ENCODE results near the gene KRT4.
A peak's percentile ranks its signal among the peaks of the same experiment; 100 is the strongest.

KRT4 gene

GRCh38 chr12:52825961-52826360 is 12.0 kb upstream of the KRT4 start:
- no peak overlapping the region for H4K91ac ChIP-seq (ENCODE audit: low read depth, low read length)
- H3K4me1 ChIP-seq (ENCODE audit: control insufficient read depth in 1 of 2, insufficient read depth in 2 of 2, low read length in 2 of 2) = peaks cover 0 to 2% of the 10 kb centered on the region in 2 experiments
- no peak overlapping the region for H3K23ac ChIP-seq (ENCODE audit: low read length)
- no peak overlapping the region for H2BK12ac ChIP-seq (ENCODE audit: low read length)
- no peak overlapping the region for H3K14ac ChIP-seq (ENCODE audit: low read length)
- H3K4ac ChIP-seq (ENCODE audit: low read depth, low read length) = no peak overlapping the region
- no peak overlapping the region for H4K12ac ChIP-seq (ENCODE audit: low read depth, low read length)
- H3K4me2 ChIP-seq (ENCODE audit: low read length) = no peak overlapping the region
- no peaks in the 10 kb centered on the region for H3K36me3 ChIP-seq (ENCODE audit: control insufficient read depth in 1 of 2, insufficient read depth in 2 of 2, low read length in 2 of 2)
- DNase-seq = no peak
- no peaks in the 10 kb centered on the region for H3K27me3 ChIP-seq (ENCODE audit: insufficient read depth, low read length)
- no peak overlapping the region for H3K27ac ChIP-seq (ENCODE audit: low read depth, low read length)
- H3K4me3 ChIP-seq (ENCODE audit: low read depth, low read length) = no peak overlapping the region
- no peaks in the 10 kb centered on the region for H3K79me1 ChIP-seq (ENCODE audit: low read length)
- H3K9me3 ChIP-seq (ENCODE audit: insufficient read depth, low read depth, low read length) = no peaks in the 10 kb centered on the region
- no peak overlapping the region for H2AFZ ChIP-seq (ENCODE audit: insufficient read depth, low read length, poor library complexity)
- no peak overlapping the region for H2BK5ac ChIP-seq (ENCODE audit: low read depth, low read length, poor library complexity)
- no peak overlapping the region for H2BK120ac ChIP-seq (ENCODE audit: insufficient read depth, low read length, poor library complexity)
- no peak overlapping the region for H3K18ac ChIP-seq (ENCODE audit: low read length)
- H3K79me2 ChIP-seq (ENCODE audit: control insufficient read depth, insufficient read depth, low read length, poor library complexity) = no peaks in the 10 kb centered on the region
- no peak overlapping the region for H3K9ac ChIP-seq (ENCODE audit: low read length)
- H2AK5ac ChIP-seq (ENCODE audit: low read length) = no peak overlapping the region
- no peak overlapping the region for H4K8ac ChIP-seq (ENCODE audit: low read depth, low read length)
- no CpG with 5 or more reads among the region's 4 CpGs for WGBS (ENCODE audit: extremely low coverage, insufficient coverage, insufficient read length)

GRCh38 chr12:52824741-52825410 is 11.0 kb upstream of the KRT4 start:
- H3K79me2 ChIP-seq (ENCODE audit: control insufficient read depth, insufficient read depth, low read length, poor library complexity) = no peaks in the 10 kb centered on the region
- H3K27ac ChIP-seq (ENCODE audit: low read depth, low read length) = no peak overlapping the region
- peak overlapping the region; percentile 5 for H3K4me3 ChIP-seq (ENCODE audit: low read depth, low read length)
- H3K4ac ChIP-seq (ENCODE audit: low read depth, low read length) = no peak overlapping the region
- H2BK120ac ChIP-seq (ENCODE audit: insufficient read depth, low read length, poor library complexity) = no peak overlapping the region
- no peak overlapping the region for H3K9ac ChIP-seq (ENCODE audit: low read length)
- no peak overlapping the region for H3K23ac ChIP-seq (ENCODE audit: low read length)
- no peak overlapping the region for H3K4me2 ChIP-seq (ENCODE audit: low read length)
- no peaks in the 10 kb centered on the region for H3K36me3 ChIP-seq (ENCODE audit: control insufficient read depth in 1 of 2, insufficient read depth in 2 of 2, low read length in 2 of 2)
- WGBS (ENCODE audit: extremely low coverage, insufficient coverage, insufficient read length) = no CpG with 5 or more reads among the region's 5 CpGs
- H3K4me1 ChIP-seq (ENCODE audit: control insufficient read depth in 1 of 2, insufficient read depth in 2 of 2, low read length in 2 of 2) = peaks cover 0 to 2% of the 10 kb centered on the region in 2 experiments
- H3K18ac ChIP-seq (ENCODE audit: low read length) = no peak overlapping the region
- no peak overlapping the region for H4K12ac ChIP-seq (ENCODE audit: low read depth, low read length)
- H4K8ac ChIP-seq (ENCODE audit: low read depth, low read length) = no peak overlapping the region
- H2AK5ac ChIP-seq (ENCODE audit: low read length) = no peak overlapping the region
- H3K79me1 ChIP-seq (ENCODE audit: low read length) = no peaks in the 10 kb centered on the region
- no peak overlapping the region for H4K91ac ChIP-seq (ENCODE audit: low read depth, low read length)
- no peaks in the 10 kb centered on the region for H3K9me3 ChIP-seq (ENCODE audit: insufficient read depth, low read depth, low read length)
- no peak for DNase-seq
- H3K14ac ChIP-seq (ENCODE audit: low read length) = no peak overlapping the region
- no peak overlapping the region for H2BK12ac ChIP-seq (ENCODE audit: low read length)
- no peak overlapping the region for H2AFZ ChIP-seq (ENCODE audit: insufficient read depth, low read length, poor library complexity)
- H2BK5ac ChIP-seq (ENCODE audit: low read depth, low read length, poor library complexity) = no peak overlapping the region
- no peaks in the 10 kb centered on the region for H3K27me3 ChIP-seq (ENCODE audit: insufficient read depth, low read length)

GRCh38 chr12:52823761-52824450 is 10.0 kb upstream of the KRT4 start:
- no peak overlapping the region for H2AFZ ChIP-seq (ENCODE audit: insufficient read depth, low read length, poor library complexity)
- H3K4me2 ChIP-seq (ENCODE audit: low read length) = no peak overlapping the region
- H3K23ac ChIP-seq (ENCODE audit: low read length) = no peak overlapping the region
- no peak overlapping the region for H3K18ac ChIP-seq (ENCODE audit: low read length)
- no peaks in the 10 kb centered on the region for H3K79me2 ChIP-seq (ENCODE audit: control insufficient read depth, insufficient read depth, low read length, poor library complexity)
- no peak overlapping the region for H4K12ac ChIP-seq (ENCODE audit: low read depth, low read length)
- H2BK120ac ChIP-seq (ENCODE audit: insufficient read depth, low read length, poor library complexity) = no peak overlapping the region
- H2BK12ac ChIP-seq (ENCODE audit: low read length) = no peak overlapping the region
- no peak overlapping the region for H2BK5ac ChIP-seq (ENCODE audit: low read depth, low read length, poor library complexity)
- H3K9me3 ChIP-seq (ENCODE audit: insufficient read depth, low read depth, low read length) = no peaks in the 10 kb centered on the region
- no peak overlapping the region for H3K4me3 ChIP-seq (ENCODE audit: low read depth, low read length)
- no peak overlapping the region for H3K14ac ChIP-seq (ENCODE audit: low read length)
- H4K91ac ChIP-seq (ENCODE audit: low read depth, low read length) = no peak overlapping the region
- H4K8ac ChIP-seq (ENCODE audit: low read depth, low read length) = no peak overlapping the region
- no peaks in the 10 kb centered on the region for H3K27me3 ChIP-seq (ENCODE audit: insufficient read depth, low read length)
- no peak for DNase-seq
- H3K79me1 ChIP-seq (ENCODE audit: low read length) = no peaks in the 10 kb centered on the region
- no peak overlapping the region for H3K27ac ChIP-seq (ENCODE audit: low read depth, low read length)
- no peaks in the 10 kb centered on the region for H3K36me3 ChIP-seq (ENCODE audit: control insufficient read depth in 1 of 2, insufficient read depth in 2 of 2, low read length in 2 of 2)
- H3K4ac ChIP-seq (ENCODE audit: low read depth, low read length) = no peak overlapping the region
- no peak overlapping the region for H3K9ac ChIP-seq (ENCODE audit: low read length)
- no CpG with 5 or more reads among the region's 15 CpGs for WGBS (ENCODE audit: extremely low coverage, insufficient coverage, insufficient read length)
- no peak overlapping the region for H2AK5ac ChIP-seq (ENCODE audit: low read length)
- H3K4me1 ChIP-seq (ENCODE audit: control insufficient read depth in 1 of 2, insufficient read depth in 2 of 2, low read length in 2 of 2) = peaks cover 0 to 2% of the 10 kb centered on the region in 2 experiments

GRCh38 chr12:52822771-52823510 is 9.0 kb upstream of the KRT4 start:
- no peaks in the 10 kb centered on the region for H3K79me2 ChIP-seq (ENCODE audit: control insufficient read depth, insufficient read depth, low read length, poor library complexity)
- no peaks in the 10 kb centered on the region for H3K36me3 ChIP-seq (ENCODE audit: control insufficient read depth in 1 of 2, insufficient read depth in 2 of 2, low read length in 2 of 2)
- H3K27ac ChIP-seq (ENCODE audit: low read depth, low read length) = no peak overlapping the region
- H3K14ac ChIP-seq (ENCODE audit: low read length) = no peak overlapping the region
- H3K27me3 ChIP-seq (ENCODE audit: insufficient read depth, low read length) = no peaks in the 10 kb centered on the region
- H3K4me3 ChIP-seq (ENCODE audit: low read depth, low read length) = no peak overlapping the region
- H3K4ac ChIP-seq (ENCODE audit: low read depth, low read length) = no peak overlapping the region
- no peak overlapping the region for H2BK12ac ChIP-seq (ENCODE audit: low read length)
- no peak overlapping the region for H4K12ac ChIP-seq (ENCODE audit: low read depth, low read length)
- H3K9ac ChIP-seq (ENCODE audit: low read length) = no peak overlapping the region
- H4K8ac ChIP-seq (ENCODE audit: low read depth, low read length) = no peak overlapping the region
- no peaks in the 10 kb centered on the region for H3K9me3 ChIP-seq (ENCODE audit: insufficient read depth, low read depth, low read length)
- no peak overlapping the region for H3K18ac ChIP-seq (ENCODE audit: low read length)
- no peak overlapping the region for H2AK5ac ChIP-seq (ENCODE audit: low read length)
- no peak overlapping the region for H2AFZ ChIP-seq (ENCODE audit: insufficient read depth, low read length, poor library complexity)
- no peak overlapping the region for H3K4me2 ChIP-seq (ENCODE audit: low read length)
- H3K4me1 ChIP-seq (ENCODE audit: control insufficient read depth in 1 of 2, insufficient read depth in 2 of 2, low read length in 2 of 2) = peaks cover 0 to 2% of the 10 kb centered on the region in 2 experiments
- no peak overlapping the region for H3K23ac ChIP-seq (ENCODE audit: low read length)
- no peak overlapping the region for H4K91ac ChIP-seq (ENCODE audit: low read depth, low read length)
- H2BK5ac ChIP-seq (ENCODE audit: low read depth, low read length, poor library complexity) = no peak overlapping the region
- peak; percentile 66 to 68 for DNase-seq
- H2BK120ac ChIP-seq (ENCODE audit: insufficient read depth, low read length, poor library complexity) = no peak overlapping the region
- no peaks in the 10 kb centered on the region for H3K79me1 ChIP-seq (ENCODE audit: low read length)
- no CpG with 5 or more reads among the region's 16 CpGs for WGBS (ENCODE audit: extremely low coverage, insufficient coverage, insufficient read length)
